SJCRH30 (cell line): Measurements from ENCODE around the gene FA2H. TPM values are rescaled to one million over a fixed set of nuclear protein-coding genes. Genes with fewer than 3 reads are reported as not detected.
A peak's percentile ranks its signal among the peaks of the same experiment; 100 is the strongest.
"Not testable (repeated sequence)": the region's sequence is repeated elsewhere in the genome, so short reads cannot be mapped to it uniquely, and the experiment has no call there.

Experiments used
- DNase-seq, 2 experiments: peaks; one replicate each; pipeline ENCODE4 v3.0.0-alpha.2; 2015 to 2020
- H3K27ac ChIP-seq: fragments of 250-450 bp; sonication (Bioruptor Pico); 2 replicates; pipeline ENCODE4 v1.5.1; 2020; ENCODE audit warnings: mild to moderate bottlenecking, moderate library complexity
- H3K27me3 ChIP-seq: fragments of 250-450 bp; sonication (Bioruptor Pico); 2 replicates; pipeline ENCODE4 v1.5.1; 2020; ENCODE audit warnings: mild to moderate bottlenecking, moderate library complexity
- H3K36me3 ChIP-seq: fragments of 250-450 bp; sonication (Bioruptor Pico); 2 replicates; pipeline ENCODE4 v1.5.1; 2020; ENCODE audit warnings: mild to moderate bottlenecking, moderate library complexity
- H3K4me1 ChIP-seq: fragments of 250-450 bp; sonication (Bioruptor Pico); 2 replicates; pipeline ENCODE4 v1.5.1; 2020; ENCODE audit warnings: mild to moderate bottlenecking, moderate library complexity
- H3K4me3 ChIP-seq: fragments of 250-450 bp; sonication (Bioruptor Pico); 2 replicates; pipeline ENCODE4 v1.5.1; 2020; ENCODE audit warnings: mild to moderate bottlenecking, moderate library complexity
- H3K9me3 ChIP-seq: fragments of 250-450 bp; sonication (Bioruptor Pico); replicated peaks from 2 replicates; pipeline ENCODE4 v1.5.1; 2020; ENCODE audit warnings: mild to moderate bottlenecking, moderate library complexity
- total RNA-seq: library from RNA; depleted of rRNA; stranded (reverse); fragments of >200 nt; shearing (Covaris generic); gene quantifications from 2 replicates; pipeline ENCODE4 v1.2.3, GENCODE V29; 2014

Gene FA2H
- total RNA-seq, 1 experiment from 2014 or later, result not detected

- no peak overlapping the region for H3K27ac ChIP-seq
- H3K4me1 ChIP-seq, result no peaks in the 10 kb centered on the region
- no peaks in the 10 kb centered on the region for H3K27me3 ChIP-seq
- no peaks in the 10 kb centered on the region for H3K36me3 ChIP-seq
- H3K4me3 ChIP-seq, result no peak overlapping the region
- H3K9me3 ChIP-seq, result no peaks in the 10 kb centered on the region
- DNase-seq, result no peak
Observed at GRCh38 chr16:74729783-74730683, 44.6 kb downstream of the FA2H start.

- DNase-seq, result no peak
- Histone ChIP-seq H3K4me1 (no peaks in the 10 kb centered on the region), H3K4me3 (no peak overlapping the region), H3K27me3 (no peaks in the 10 kb centered on the region), H3K9me3 (no peaks in the 10 kb centered on the region), H3K27ac (no peak overlapping the region), H3K36me3 (no peaks in the 10 kb centered on the region)
Observed at GRCh38 chr16:74727903-74728302, 46.7 kb downstream of the FA2H start.

- H3K27ac ChIP-seq, result no peak overlapping the region
- no peaks in the 10 kb centered on the region for H3K27me3 ChIP-seq
- no peaks in the 10 kb centered on the region for H3K9me3 ChIP-seq
- no peaks in the 10 kb centered on the region for H3K36me3 ChIP-seq
- H3K4me1 ChIP-seq, result no peaks in the 10 kb centered on the region
- peak; percentile 17 to 59 for DNase-seq
- no peak overlapping the region for H3K4me3 ChIP-seq
Observed at GRCh38 chr16:74726716-74727115, 47.9 kb downstream of the FA2H start.

- H3K27me3 ChIP-seq, result no peaks in the 10 kb centered on the region
- no peaks in the 10 kb centered on the region for H3K9me3 ChIP-seq
- no peak overlapping the region for H3K27ac ChIP-seq
- H3K36me3 ChIP-seq, result no peaks in the 10 kb centered on the region
- DNase-seq, result no peak
- no peaks in the 10 kb centered on the region for H3K4me1 ChIP-seq
- H3K4me3 ChIP-seq, result no peak overlapping the region
Observed at GRCh38 chr16:74725651-74726455, 48.8 kb downstream of the FA2H start.

- Histone ChIP-seq H3K4me1 (no peaks in the 10 kb centered on the region), H3K27ac (no peak overlapping the region), H3K27me3 (no peaks in the 10 kb centered on the region), H3K36me3 (no peaks in the 10 kb centered on the region), H3K4me3 (no peak overlapping the region), H3K9me3 (no peaks in the 10 kb centered on the region)
- DNase-seq, result no peak
Observed at GRCh38 chr16:74724820-74725549, 49.6 kb downstream of the FA2H start.

- Histone ChIP-seq H3K9me3 (no peaks in the 10 kb centered on the region), H3K4me1 (no peaks in the 10 kb centered on the region), H3K27me3 (no peaks in the 10 kb centered on the region), H3K27ac (no peak overlapping the region), H3K36me3 (no peaks in the 10 kb centered on the region), H3K4me3 (no peak overlapping the region)
- no peak for DNase-seq
Observed at GRCh38 chr16:74723256-74723655, 51.4 kb downstream of the FA2H start.

- not testable (repeated sequence) for H3K27me3 ChIP-seq, DNase-seq, H3K27ac ChIP-seq, H3K36me3 ChIP-seq, H3K9me3 ChIP-seq, H3K4me1 ChIP-seq, H3K4me3 ChIP-seq
Observed at GRCh38 chr16:74722156-74722555, 52.5 kb downstream of the FA2H start.

GRCh38 chr16:74721716-74722115, 52.9 kb downstream of the FA2H start:
- Histone ChIP-seq H3K27me3 (no peaks in the 10 kb centered on the region), H3K4me1 (no peaks in the 10 kb centered on the region), H3K36me3 (no peaks in the 10 kb centered on the region), H3K9me3 (no peaks in the 10 kb centered on the region), H3K27ac (no peak overlapping the region), H3K4me3 (no peak overlapping the region)
- DNase-seq, result no peak

- no peak for DNase-seq
- no peaks in the 10 kb centered on the region for H3K27me3 ChIP-seq
- no peaks in the 10 kb centered on the region for H3K4me1 ChIP-seq
- no peaks in the 10 kb centered on the region for H3K36me3 ChIP-seq
- H3K27ac ChIP-seq, result no peak overlapping the region
- H3K9me3 ChIP-seq, result no peaks in the 10 kb centered on the region
- no peak overlapping the region for H3K4me3 ChIP-seq
Observed at GRCh38 chr16:74720579-74720978, 54.0 kb downstream of the FA2H start.

- H3K27ac ChIP-seq, result no peak overlapping the region
Observed at GRCh38 chr16:74718741-74719610, 55.6 kb downstream of the FA2H start.

GRCh38 chr16:74718140-74718539, 56.5 kb downstream of the FA2H start:
- no peak overlapping the region for H3K27ac ChIP-seq
- H3K4me3 ChIP-seq, result no peak overlapping the region
- H3K36me3 ChIP-seq, result no peaks in the 10 kb centered on the region
- DNase-seq, result no peak
- no peaks in the 10 kb centered on the region for H3K9me3 ChIP-seq
- H3K4me1 ChIP-seq, result no peaks in the 10 kb centered on the region
- no peaks in the 10 kb centered on the region for H3K27me3 ChIP-seq

More at GRCh38 chr16:74718741-74719610, 55.6 kb downstream of the FA2H start:
- H3K27me3 ChIP-seq, result no peaks in the 10 kb centered on the region
- H3K9me3 ChIP-seq, result no peaks in the 10 kb centered on the region
- H3K4me3 ChIP-seq, result no peak overlapping the region
- no peak for DNase-seq
- H3K36me3 ChIP-seq, result no peaks in the 10 kb centered on the region
- H3K4me1 ChIP-seq, result no peaks in the 10 kb centered on the region

GRCh38 chr16:74717367-74717766, 57.3 kb downstream of the FA2H start:
- Histone ChIP-seq H3K4me1 (no peaks in the 10 kb centered on the region), H3K27ac (no peak overlapping the region), H3K27me3 (no peaks in the 10 kb centered on the region), H3K4me3 (no peak overlapping the region), H3K36me3 (no peaks in the 10 kb centered on the region), H3K9me3 (no peaks in the 10 kb centered on the region)
- no peak for DNase-seq

- Histone ChIP-seq H3K9me3 (no peaks in the 10 kb centered on the region), H3K4me3 (no peak overlapping the region), H3K36me3 (no peaks in the 10 kb centered on the region), H3K27me3 (no peaks in the 10 kb centered on the region), H3K4me1 (no peaks in the 10 kb centered on the region), H3K27ac (no peak overlapping the region)
- DNase-seq, result no peak
Observed at GRCh38 chr16:74716355-74716754, 58.3 kb downstream of the FA2H start.

- H3K9me3 ChIP-seq, result no peaks in the 10 kb centered on the region
- no peak overlapping the region for H3K27ac ChIP-seq
- no peak for DNase-seq
- H3K36me3 ChIP-seq, result no peaks in the 10 kb centered on the region
- no peak overlapping the region for H3K4me3 ChIP-seq
- no peaks in the 10 kb centered on the region for H3K4me1 ChIP-seq
- no peaks in the 10 kb centered on the region for H3K27me3 ChIP-seq
Observed at GRCh38 chr16:74713876-74714275, 60.7 kb downstream of the FA2H start.
